Common myeloid progenitor, CD34-positive (primary cell): Measurements from ENCODE around the gene RSPH6A.

Source experiments
- CTCF ChIA-PET: fragments of 350-600 bp; sonication (Branson Sonifier 250); formaldehyde crosslinking; loops from one replicate; lab custom pipeline; 2021; ENCODE audit warnings: antibody characterized with exemption; lab: Charles Lee
- POLR2A ChIA-PET: fragments of 350-600 bp; sonication (Branson Sonifier 250); formaldehyde crosslinking; loops from one replicate; lab custom pipeline; 2021; ENCODE audit warnings: antibody characterized with exemption; lab: Charles Lee
- DNase-seq, 3 donors: peaks; one replicate each; pipeline versions ENCODE4 v3.0.0 to v3.0.0-alpha.2; 2013
- H3K27ac ChIP-seq, 2 experiments: 1 replicate in 1 of 2; 2 replicates in 1 of 2; pipeline ENCODE4 v1.7.0; 2013; ENCODE audit warnings: inconsistent platforms in 2 of 2, low read length in 2 of 2, mild to moderate bottlenecking in 2 of 2, low read depth in 1 of 2, moderate library complexity in 1 of 2; ENCODE audit not compliant: severe bottlenecking in 2 of 2, insufficient read depth in 1 of 2, poor library complexity in 1 of 2
- H3K27me3 ChIP-seq, 5 experiments: replicated peaks in 2 of 5; 1 replicate in 3 of 5; 2 replicates in 2 of 5; pipeline versions ENCODE4 v1.6.1 to v1.7.0; 2013; ENCODE audit warnings: low read length in 4 of 5, mild to moderate bottlenecking in 2 of 5, moderate library complexity in 2 of 5, inconsistent platforms in 1 of 5; ENCODE audit not compliant: insufficient read depth in 5 of 5, control insufficient read depth in 4 of 5
- H3K36me3 ChIP-seq, 4 experiments: 1 replicate in 2 of 4; 2 replicates in 2 of 4; pipeline versions ENCODE4 v1.6.1 to v1.7.0; 2013; ENCODE audit warnings: low read length in 3 of 4, control low read depth in 1 of 4, mild to moderate bottlenecking in 1 of 4; ENCODE audit not compliant: control insufficient read depth in 4 of 4, insufficient read depth in 4 of 4
- H3K4me1 ChIP-seq, 4 experiments: 1 replicate in 3 of 4; 2 replicates in 1 of 4; pipeline versions ENCODE4 v1.6.1 to v1.7.1; 2013; ENCODE audit warnings: low read length in 3 of 4, mild to moderate bottlenecking in 3 of 4, control low read depth in 1 of 4, inconsistent platforms in 1 of 4, moderate library complexity in 1 of 4; ENCODE audit not compliant: control insufficient read depth in 4 of 4, insufficient read depth in 4 of 4; ENCODE audit errors: control extremely low read depth in 1 of 4
- H3K4me3 ChIP-seq, 7 experiments: 1 replicate in 4 of 7; 2 replicates in 3 of 7; pipeline versions ENCODE4 v1.5.1 to v1.7.0; 2013; ENCODE audit warnings: mild to moderate bottlenecking in 7 of 7, low read length in 6 of 7, moderate library complexity in 6 of 7, inconsistent platforms in 2 of 7, low read depth in 2 of 7, control low read depth in 1 of 7; ENCODE audit not compliant: insufficient read depth in 4 of 7, control insufficient read depth in 1 of 7; ENCODE audit errors: extremely low read depth in 1 of 7
- H3K9me3 ChIP-seq, 5 experiments: 1 replicate in 4 of 5; 2 replicates in 1 of 5; pipeline versions ENCODE4 v1.6.1 to v1.7.1; 2013; ENCODE audit warnings: low read length in 4 of 5, mild to moderate bottlenecking in 2 of 5, inconsistent platforms in 1 of 5, low read depth in 1 of 5, moderate library complexity in 1 of 5; ENCODE audit not compliant: control insufficient read depth in 4 of 5, insufficient read depth in 2 of 5; ENCODE audit errors: control extremely low read depth in 1 of 5
- WGBS: methylation state at CpG from one replicate; pipeline ENCODE4 v1.1.5; 2013; ENCODE audit not compliant: insufficient coverage; 5-methylcytosine and 5-hydroxymethylcytosine counted together

Gene RSPH6A

GRCh38 chr19:45767881-45768654 lies 47.0 kb downstream of the RSPH6A start:
- Histone ChIP-seq H3K27ac (peak overlapping the region in 1 of 2 experiments; percentile 54), H3K36me3 (no peaks in the 10 kb centered on the region), H3K9me3 (no peaks in the 10 kb centered on the region), H3K4me3 (peak overlapping the region; percentile 15 to 85 (median 58)), H3K27me3 (peaks cover 0 to 76% (median 22%) of the 10 kb centered on the region in 5 experiments), H3K4me1 (peaks cover 0 to 39% (median 33%) of the 10 kb centered on the region in 4 experiments)
- POLR2A ChIA-PET = interaction anchor here (1.2 to 1.8 kb wide), 2 partner anchors 13 to 51 kb away, joined by 3 to 4 read pairs; no protein-coding TSS in a partner anchor
- CTCF ChIA-PET = interaction anchor here (0.6 to 10.6 kb wide), 5 partner anchors 26 to 57 kb away, joined by 3 to 138 read pairs (median 3); partner anchors contain the start of gene DMWD
- peak in 2 of 3 donors; percentile 24 to 36 for DNase-seq
- WGBS = 3% methylated on average over 57 of the region's 102 CpGs

GRCh38 chr19:45767410-45767880 lies 47.7 kb downstream of the RSPH6A start:
- H3K4me3 ChIP-seq = peak overlapping the region in 3 of 7 experiments; percentile 74 to 85 (median 79)
- H3K9me3 ChIP-seq = no peaks in the 10 kb centered on the region
- no peak for DNase-seq
- CTCF ChIA-PET = interaction anchor here (0.6 to 10.6 kb wide), 3 partner anchors 26 to 58 kb away, joined by 3 to 138 read pairs (median 3); partner anchors contain the start of gene DMWD
- 61% methylated on average over 22 of the region's 31 CpGs for WGBS
- peaks cover 0 to 75% (median 21%) of the 10 kb centered on the region in 5 experiments for H3K27me3 ChIP-seq
- H3K36me3 ChIP-seq = no peaks in the 10 kb centered on the region
- peak overlapping the region in 1 of 2 experiments; percentile 54 for H3K27ac ChIP-seq
- peaks cover 0 to 39% (median 33%) of the 10 kb centered on the region in 4 experiments for H3K4me1 ChIP-seq
- POLR2A ChIA-PET = interaction anchor here (1.8 kb wide), 1 partner anchor 50 kb away, joined by 4 read pairs; no protein-coding TSS in a partner anchor

- peaks cover 0 to 70% (median 16%) of the 10 kb centered on the region in 5 experiments for H3K27me3 ChIP-seq
- H3K27ac ChIP-seq = peak overlapping the region in 1 of 2 experiments; percentile 34
- POLR2A ChIA-PET = no interaction called here
- H3K4me3 ChIP-seq = no peak overlapping the region
- CTCF ChIA-PET = interaction anchor here (0.6 to 10.6 kb wide), 2 partner anchors 27 to 58 kb away, joined by 3 to 138 read pairs; partner anchors contain the start of gene DMWD
- no peaks in the 10 kb centered on the region for H3K36me3 ChIP-seq
- WGBS = 96% methylated on average over 21 of the region's 24 CpGs
- DNase-seq = no peak
- peaks cover 0 to 39% (median 31%) of the 10 kb centered on the region in 4 experiments for H3K4me1 ChIP-seq
- no peaks in the 10 kb centered on the region for H3K9me3 ChIP-seq
Observed at GRCh38 chr19:45766869-45767346, 48.2 kb downstream of the RSPH6A start.

DNA sequence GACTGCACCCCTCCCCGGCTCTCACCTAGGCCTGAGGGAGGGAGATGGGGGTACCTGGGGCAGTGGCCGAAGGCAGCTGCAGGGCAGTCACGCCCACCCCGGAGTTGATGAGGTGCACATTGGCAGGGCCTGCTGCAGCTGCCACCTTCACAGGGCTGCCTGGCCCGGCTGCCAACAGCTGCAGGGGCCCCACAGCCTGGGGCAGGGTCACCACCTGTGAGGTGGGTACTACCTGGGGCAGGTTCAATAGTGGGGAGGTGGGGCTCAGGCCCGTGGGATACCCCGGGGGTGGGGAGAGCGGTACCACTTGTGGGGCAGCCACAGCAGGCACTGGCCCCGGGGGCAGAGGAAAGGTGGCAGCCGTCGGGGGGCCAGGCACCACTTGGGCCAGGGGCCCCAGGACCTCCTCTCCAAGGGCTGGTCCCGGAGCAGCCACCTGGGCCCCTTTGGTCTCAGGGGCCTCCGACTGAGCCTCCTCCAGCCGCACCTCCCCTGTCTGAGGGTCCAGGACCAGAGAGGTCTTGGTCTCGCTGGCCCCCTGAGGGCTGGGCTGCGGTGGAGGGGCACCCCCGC lies 48.7 kb downstream of the RSPH6A start:
- ChIA-PET CTCF (interaction anchor here (10.6 kb wide), 1 partner anchor 27 kb away, joined by 138 read pairs; the partner anchor contains the start of gene DMWD), POLR2A (no interaction called here)
- Histone ChIP-seq H3K36me3 (no peaks in the 10 kb centered on the region), H3K4me1 (peaks cover 0 to 39% (median 31%) of the 10 kb centered on the region in 4 experiments), H3K27me3 (peaks cover 0 to 64% (median 16%) of the 10 kb centered on the region in 5 experiments), H3K9me3 (no peaks in the 10 kb centered on the region), H3K4me3 (no peak overlapping the region), H3K27ac (no peak overlapping the region)
- WGBS = 96% methylated on average over 16 of the region's 17 CpGs
- DNase-seq = no peak

- Histone ChIP-seq H3K9me3 (no peaks in the 10 kb centered on the region), H3K4me3 (no peak overlapping the region), H3K27me3 (peaks cover 0 to 59% (median 13%) of the 10 kb centered on the region in 5 experiments), H3K4me1 (peaks cover 0 to 35% (median 27%) of the 10 kb centered on the region in 4 experiments), H3K36me3 (no peaks in the 10 kb centered on the region), H3K27ac (no peak overlapping the region)
- POLR2A ChIA-PET = no interaction called here
- DNase-seq = no peak
- 95% methylated on average over 19 of the region's 23 CpGs for WGBS
- CTCF ChIA-PET = no interaction called here
Observed at GRCh38 chr19:45765702-45766295, 49.3 kb downstream of the RSPH6A start.

- 92% methylated on average over 8 of the region's 21 CpGs for WGBS
- Histone ChIP-seq H3K27ac (no peak overlapping the region), H3K36me3 (no peaks in the 10 kb centered on the region), H3K4me1 (peaks cover 0 to 29% (median 21%) of the 10 kb centered on the region in 4 experiments), H3K27me3 (peaks cover 0 to 56% (median 13%) of the 10 kb centered on the region in 5 experiments), H3K9me3 (no peaks in the 10 kb centered on the region), H3K4me3 (no peak overlapping the region)
- ChIA-PET POLR2A (no interaction called here), CTCF (interaction anchor here (0.7 kb wide), 1 partner anchor 11 kb away, joined by 3 read pairs; no protein-coding TSS in a partner anchor)
- DNase-seq = no peak
Observed at GRCh38 chr19:45764945-45765701, 50.0 kb downstream of the RSPH6A start.
